ENCODE results near the gene MRPL21. TPM values are rescaled to one million over a fixed set of nuclear protein-coding genes. Genes with fewer than 3 reads are reported as not detected.

The MRPL21 gene
- total RNA-seq, 3 donors from 2014 or later (not counting 1 experiment from before 2014, with no cell fraction given), result 39.0 to 47.4 (median 40.3) TPM

DNA sequence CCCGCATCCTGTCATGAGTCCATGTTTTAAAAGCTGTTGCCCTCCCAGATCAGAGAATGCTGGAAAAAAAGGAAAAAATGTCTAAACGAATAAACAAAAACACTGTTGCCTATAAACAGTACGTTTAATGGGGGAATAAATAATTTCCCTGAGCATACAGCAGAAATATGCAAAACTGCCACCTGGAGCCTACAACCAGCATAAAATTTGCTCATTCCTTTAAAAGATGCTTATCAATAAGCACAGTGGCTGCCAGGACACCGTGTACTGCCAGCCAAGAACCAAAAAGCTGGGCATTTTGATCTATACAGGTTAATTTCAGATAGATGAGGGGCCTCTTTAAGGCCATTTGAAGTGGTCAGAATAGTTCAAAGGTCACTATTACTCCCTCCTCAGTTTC lies 56.2 kb downstream of the MRPL21 start:
- Mint-ChIP-seq H3K27me3 (ENCODE audit: low read depth in 2 of 2) (peaks cover 5 to 6% of the 10 kb centered on the region in 2 donors), H3K4me1 (peaks cover 15 to 18% of the 10 kb centered on the region in 2 donors), H3K27ac (no peak overlapping the region), H3K36me3 (no peaks in the 10 kb centered on the region), H3K4me3 (no peak overlapping the region), H3K9me3 (no peaks in the 10 kb centered on the region)
- H3K4me1 ChIP-seq (ENCODE audit: control insufficient read depth, insufficient read depth, low read length), result peaks cover 18% of the 10 kb centered on the region
- ATAC-seq (no peak), DNase-seq (no peak)
- H3K4me3 ChIP-seq (ENCODE audit: low read length), result no peak overlapping the region
- intact Hi-C loops (cut with micrococcal nuclease), result no loop called here
- no peak overlapping the region for H3K27ac ChIP-seq (ENCODE audit: low read length)
- no peaks in the 10 kb centered on the region for H3K36me3 ChIP-seq (ENCODE audit: control insufficient read depth, insufficient read depth, low read length)
- TF ChIP-seq, protein P1, sequence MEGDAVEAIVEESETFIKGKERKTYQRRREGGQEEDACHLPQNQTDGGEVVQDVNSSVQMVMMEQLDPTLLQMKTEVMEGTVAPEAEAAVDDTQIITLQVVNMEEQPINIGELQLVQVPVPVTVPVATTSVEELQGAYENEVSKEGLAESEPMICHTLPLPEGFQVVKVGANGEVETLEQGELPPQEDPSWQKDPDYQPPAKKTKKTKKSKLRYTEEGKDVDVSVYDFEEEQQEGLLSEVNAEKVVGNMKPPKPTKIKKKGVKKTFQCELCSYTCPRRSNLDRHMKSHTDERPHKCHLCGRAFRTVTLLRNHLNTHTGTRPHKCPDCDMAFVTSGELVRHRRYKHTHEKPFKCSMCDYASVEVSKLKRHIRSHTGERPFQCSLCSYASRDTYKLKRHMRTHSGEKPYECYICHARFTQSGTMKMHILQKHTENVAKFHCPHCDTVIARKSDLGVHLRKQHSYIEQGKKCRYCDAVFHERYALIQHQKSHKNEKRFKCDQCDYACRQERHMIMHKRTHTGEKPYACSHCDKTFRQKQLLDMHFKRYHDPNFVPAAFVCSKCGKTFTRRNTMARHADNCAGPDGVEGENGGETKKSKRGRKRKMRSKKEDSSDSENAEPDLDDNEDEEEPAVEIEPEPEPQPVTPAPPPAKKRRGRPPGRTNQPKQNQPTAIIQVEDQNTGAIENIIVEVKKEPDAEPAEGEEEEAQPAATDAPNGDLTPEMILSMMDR (IDR thresholded peaks at IDR 0.05), result no peak
- no peaks in the 10 kb centered on the region for H3K9me3 ChIP-seq (ENCODE audit: control insufficient read depth, insufficient read depth, low read length)
- no peaks in the 10 kb centered on the region for H3K27me3 ChIP-seq (ENCODE audit: control insufficient read depth, insufficient read depth, low read length)
- 89% methylated on average over 4 of the region's 4 CpGs for WGBS (ENCODE audit: insufficient coverage)

DNA sequence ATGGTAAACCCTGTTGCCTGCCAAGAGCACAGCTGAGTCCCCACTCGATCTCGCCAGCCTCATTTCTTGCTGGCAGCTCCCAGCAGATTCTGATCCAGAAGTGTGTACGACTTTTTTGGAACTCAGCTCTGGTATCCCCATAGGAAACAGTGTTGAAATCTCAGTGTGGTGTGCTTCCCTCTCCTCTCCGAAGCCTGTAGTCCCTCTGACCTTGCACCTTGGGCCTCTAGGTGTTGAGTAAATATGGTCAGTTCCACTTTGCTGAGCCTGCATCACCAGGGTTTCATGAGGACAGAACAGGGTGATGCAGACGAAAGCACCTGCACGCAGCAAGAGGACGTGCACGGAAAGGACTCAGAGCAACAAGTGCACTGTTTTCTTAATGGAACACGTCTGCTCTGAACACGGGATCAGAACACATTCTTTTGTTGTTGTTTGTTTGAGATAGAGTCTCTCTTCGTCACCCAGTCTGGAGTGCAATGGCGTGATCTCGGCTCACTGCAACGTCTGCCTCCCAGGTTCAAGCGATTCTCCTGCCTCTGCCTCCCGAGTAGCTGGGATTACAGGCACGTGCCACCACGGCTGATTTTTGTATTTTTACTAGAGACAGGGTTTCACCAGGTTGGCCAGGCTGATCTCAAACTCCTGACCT lies 58.2 kb downstream of the MRPL21 start:
- Histone ChIP-seq H3K27ac (ENCODE audit: low read length) (no peak overlapping the region), H3K36me3 (ENCODE audit: control insufficient read depth, insufficient read depth, low read length) (no peaks in the 10 kb centered on the region), H3K4me3 (ENCODE audit: low read length) (no peak overlapping the region), H3K4me1 (ENCODE audit: control insufficient read depth, insufficient read depth, low read length) (peaks cover 28% of the 10 kb centered on the region), H3K27me3 (ENCODE audit: control insufficient read depth, insufficient read depth, low read length) (no peaks in the 10 kb centered on the region), H3K9me3 (ENCODE audit: control insufficient read depth, insufficient read depth, low read length) (no peaks in the 10 kb centered on the region)
- intact Hi-C loops (cut with micrococcal nuclease), result no loop called here
- peaks cover 3 to 6% of the 10 kb centered on the region in 2 donors for H3K27me3 Mint-ChIP-seq (ENCODE audit: low read depth in 2 of 2)
- H3K36me3 Mint-ChIP-seq, result no peaks in the 10 kb centered on the region
- 88% methylated on average over 18 of the region's 18 CpGs for WGBS (ENCODE audit: insufficient coverage)
- no peaks in the 10 kb centered on the region for H3K9me3 Mint-ChIP-seq
- TF ChIP-seq, protein P1 (IDR thresholded peaks at IDR 0.05), result no peak
- H3K4me1 Mint-ChIP-seq, result peaks cover 20 to 23% of the 10 kb centered on the region in 2 donors
- DNase-seq (no peak), ATAC-seq (no peak)
- H3K27ac Mint-ChIP-seq, result no peak overlapping the region
- no peak overlapping the region for H3K4me3 Mint-ChIP-seq

DNA sequence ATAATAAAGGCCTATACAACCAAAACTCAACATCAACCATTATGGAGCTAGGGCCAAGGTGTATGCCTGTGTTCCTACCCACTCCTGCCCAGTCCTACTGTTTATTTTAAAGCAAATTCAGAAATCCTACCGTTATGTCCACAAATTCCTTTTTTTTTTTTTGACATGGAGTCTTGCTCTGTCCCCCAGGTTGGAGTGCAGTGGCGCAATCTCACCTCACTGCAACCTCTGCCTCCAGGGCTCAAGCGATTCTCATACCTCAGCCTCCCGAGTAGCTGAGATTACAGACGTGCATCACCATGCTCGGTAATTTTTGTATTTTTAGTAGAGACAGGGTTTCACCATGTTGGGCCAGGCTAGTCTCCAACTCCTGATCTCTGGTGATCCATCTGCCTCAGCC lies 58.8 kb downstream of the MRPL21 start:
- DNase-seq (no peak), ATAC-seq (no peak)
- H3K36me3 Mint-ChIP-seq, result no peaks in the 10 kb centered on the region
- H3K9me3 Mint-ChIP-seq, result no peaks in the 10 kb centered on the region
- peaks cover 26 to 30% of the 10 kb centered on the region in 2 donors for H3K4me1 Mint-ChIP-seq
- Histone ChIP-seq H3K27ac (ENCODE audit: low read length) (no peak overlapping the region), H3K9me3 (ENCODE audit: control insufficient read depth, insufficient read depth, low read length) (no peaks in the 10 kb centered on the region), H3K36me3 (ENCODE audit: control insufficient read depth, insufficient read depth, low read length) (no peaks in the 10 kb centered on the region), H3K4me3 (ENCODE audit: low read length) (no peak overlapping the region), H3K4me1 (ENCODE audit: control insufficient read depth, insufficient read depth, low read length) (peaks cover 35% of the 10 kb centered on the region), H3K27me3 (ENCODE audit: control insufficient read depth, insufficient read depth, low read length) (no peaks in the 10 kb centered on the region)
- H3K27ac Mint-ChIP-seq, result no peak overlapping the region
- TF ChIP-seq, protein P1 (IDR thresholded peaks at IDR 0.05), result no peak
- WGBS (ENCODE audit: insufficient coverage), result 94% methylated on average over 6 of the region's 6 CpGs
- intact Hi-C loops (cut with micrococcal nuclease), result no loop called here
- peak overlapping the region; percentile 91 for H3K4me3 Mint-ChIP-seq
- peaks cover 3 to 6% of the 10 kb centered on the region in 2 donors for H3K27me3 Mint-ChIP-seq (ENCODE audit: low read depth in 2 of 2)

GRCh38 chr11:68844376-68844775 lies 59.3 kb downstream of the MRPL21 start:
- H3K4me1 Mint-ChIP-seq, result peaks cover 31 to 34% of the 10 kb centered on the region in 2 donors
- Histone ChIP-seq H3K27me3 (ENCODE audit: control insufficient read depth, insufficient read depth, low read length) (no peaks in the 10 kb centered on the region), H3K36me3 (ENCODE audit: control insufficient read depth, insufficient read depth, low read length) (no peaks in the 10 kb centered on the region), H3K4me1 (ENCODE audit: control insufficient read depth, insufficient read depth, low read length) (peaks cover 39% of the 10 kb centered on the region), H3K4me3 (ENCODE audit: low read length) (peak overlapping the region; percentile 51), H3K27ac (ENCODE audit: low read length) (no peak overlapping the region), H3K9me3 (ENCODE audit: control insufficient read depth, insufficient read depth, low read length) (no peaks in the 10 kb centered on the region)
- DNase-seq, result no peak
- no peaks in the 10 kb centered on the region for H3K9me3 Mint-ChIP-seq
- TF ChIP-seq, protein P1 (IDR thresholded peaks at IDR 0.05), result no peak
- H3K4me3 Mint-ChIP-seq, result peak overlapping the region; percentile 91
- H3K27ac Mint-ChIP-seq, result peak overlapping the region in 1 of 2 donors; percentile 84
- intact Hi-C loops (cut with micrococcal nuclease), result no loop called here
- WGBS (ENCODE audit: insufficient coverage), result 68% methylated on average over 2 of the region's 3 CpGs
- H3K36me3 Mint-ChIP-seq, result no peaks in the 10 kb centered on the region
- H3K27me3 Mint-ChIP-seq (ENCODE audit: low read depth in 2 of 2), result peaks cover 3 to 6% of the 10 kb centered on the region in 2 donors
- no peak for ATAC-seq
